Measurements from ENCODE around the gene ENG. TPM values are rescaled to one million over a fixed set of nuclear protein-coding genes. Genes with fewer than 3 reads are reported as not detected.

ENG gene
- total and polyA plus RNA-seq, 2 experiments from 2014 or later, result 1.4 to 2.6 TPM

DNA sequence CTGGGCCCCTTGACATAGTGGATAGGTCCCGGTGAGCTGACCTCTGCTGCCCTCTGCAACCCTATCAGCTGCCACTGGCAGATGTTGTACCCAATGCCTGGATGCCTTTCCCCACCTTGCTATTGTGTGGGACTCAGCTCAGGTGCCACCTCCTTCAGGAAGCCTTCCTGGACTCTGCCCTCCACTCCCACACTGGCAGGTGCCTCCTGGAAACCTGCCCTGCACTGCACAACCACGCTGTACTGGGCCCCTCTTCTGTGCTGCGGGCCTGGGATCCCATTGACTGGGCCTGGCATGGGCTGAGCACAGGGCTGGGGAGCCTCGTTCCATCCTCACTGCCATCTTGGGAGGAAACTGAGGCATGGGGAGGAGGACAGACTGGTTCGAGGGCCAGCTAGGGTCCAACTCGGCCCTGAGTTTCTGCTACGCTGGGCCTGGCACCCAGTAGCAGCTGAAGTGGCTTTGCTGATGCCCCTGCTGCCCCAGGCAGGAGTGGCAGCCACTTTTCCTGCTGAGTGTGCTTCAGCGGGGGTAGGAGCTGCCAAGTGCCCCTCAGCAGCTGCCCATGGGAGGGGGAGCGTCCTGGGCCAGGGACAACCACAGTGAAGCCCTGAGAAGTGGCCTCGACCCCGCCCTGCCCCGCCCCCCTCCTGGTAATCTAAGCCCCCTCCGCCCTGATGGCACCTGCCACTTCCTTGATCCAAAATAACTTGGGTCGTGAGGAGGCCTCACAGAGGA, 21.7 kb upstream of the ENG start:
- Mint-ChIP-seq H3K36me3 (ENCODE audit: low read depth) (no peaks in the 10 kb centered on the region), H3K27me3 (ENCODE audit: insufficient read depth, low read depth, poor library complexity) (peaks cover 29% of the 10 kb centered on the region), H3K27ac (no peak overlapping the region), H3K9me3 (no peaks in the 10 kb centered on the region), H3K4me3 (no peak overlapping the region), H3K4me1 (peaks cover 8% of the 10 kb centered on the region; the same call in 2 of the 3 replicates)
- H3K27me3 ChIP-seq (ENCODE audit: insufficient read depth), result 0 out of 2 replicates have a peak, but pooled peaks cover 6% of the 10 kb centered on the region
- H3K4me3 ChIP-seq, result no peak overlapping the region
- H4K20me1 ChIP-seq (replicated peaks; ENCODE audit: insufficient read depth), result no peaks in the 10 kb centered on the region
- no peak overlapping the region for H3K4me2 ChIP-seq
- H3K79me2 ChIP-seq (replicated peaks; ENCODE audit: insufficient read depth), result no peaks in the 10 kb centered on the region
- H3K9me2 ChIP-seq (ENCODE audit: insufficient read depth), result no peaks in the 10 kb centered on the region
- DNase-seq (ENCODE audit: low spot score), result no peak
- TF ChIP-seq ZNF331 (CRISPR knock-in tag; IDR thresholded peaks at IDR 0.05; ENCODE audit: low read depth) (no peak), NANOG (IDR thresholded peaks at IDR 0.05; ENCODE audit: borderline replicate concordance) (no peak), CREB1 (CRISPR knock-in tag; IDR thresholded peaks at IDR 0.05; ENCODE audit: low read depth) (no peak), EZH2phosphoT487 (IDR thresholded peaks at IDR 0.05; ENCODE audit: unreplicated experiment) (no peak), JUNB (IDR thresholded peaks at IDR 0.05; ENCODE audit: unreplicated experiment) (no peak), ZNF114 (CRISPR knock-in tag; IDR thresholded peaks at IDR 0.05) (no peak), ZNF462 (CRISPR knock-in tag; IDR thresholded peaks at IDR 0.05) (no peak), STAT1 (IDR thresholded peaks at IDR 0.05; ENCODE audit: unreplicated experiment) (no peak), POLR2AphosphoS5 (IDR thresholded peaks at IDR 0.05; ENCODE audit: low read depth) (no peak)
- TF ChIP-seq, protein P1, sequence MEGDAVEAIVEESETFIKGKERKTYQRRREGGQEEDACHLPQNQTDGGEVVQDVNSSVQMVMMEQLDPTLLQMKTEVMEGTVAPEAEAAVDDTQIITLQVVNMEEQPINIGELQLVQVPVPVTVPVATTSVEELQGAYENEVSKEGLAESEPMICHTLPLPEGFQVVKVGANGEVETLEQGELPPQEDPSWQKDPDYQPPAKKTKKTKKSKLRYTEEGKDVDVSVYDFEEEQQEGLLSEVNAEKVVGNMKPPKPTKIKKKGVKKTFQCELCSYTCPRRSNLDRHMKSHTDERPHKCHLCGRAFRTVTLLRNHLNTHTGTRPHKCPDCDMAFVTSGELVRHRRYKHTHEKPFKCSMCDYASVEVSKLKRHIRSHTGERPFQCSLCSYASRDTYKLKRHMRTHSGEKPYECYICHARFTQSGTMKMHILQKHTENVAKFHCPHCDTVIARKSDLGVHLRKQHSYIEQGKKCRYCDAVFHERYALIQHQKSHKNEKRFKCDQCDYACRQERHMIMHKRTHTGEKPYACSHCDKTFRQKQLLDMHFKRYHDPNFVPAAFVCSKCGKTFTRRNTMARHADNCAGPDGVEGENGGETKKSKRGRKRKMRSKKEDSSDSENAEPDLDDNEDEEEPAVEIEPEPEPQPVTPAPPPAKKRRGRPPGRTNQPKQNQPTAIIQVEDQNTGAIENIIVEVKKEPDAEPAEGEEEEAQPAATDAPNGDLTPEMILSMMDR (conservative IDR thresholded peaks at IDR 0.05; ENCODE audit: low read depth in 2 of 2), result no peak
- TF ChIP-seq, protein P2, sequence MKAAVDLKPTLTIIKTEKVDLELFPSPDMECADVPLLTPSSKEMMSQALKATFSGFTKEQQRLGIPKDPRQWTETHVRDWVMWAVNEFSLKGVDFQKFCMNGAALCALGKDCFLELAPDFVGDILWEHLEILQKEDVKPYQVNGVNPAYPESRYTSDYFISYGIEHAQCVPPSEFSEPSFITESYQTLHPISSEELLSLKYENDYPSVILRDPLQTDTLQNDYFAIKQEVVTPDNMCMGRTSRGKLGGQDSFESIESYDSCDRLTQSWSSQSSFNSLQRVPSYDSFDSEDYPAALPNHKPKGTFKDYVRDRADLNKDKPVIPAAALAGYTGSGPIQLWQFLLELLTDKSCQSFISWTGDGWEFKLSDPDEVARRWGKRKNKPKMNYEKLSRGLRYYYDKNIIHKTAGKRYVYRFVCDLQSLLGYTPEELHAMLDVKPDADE (IDR thresholded peaks at IDR 0.05), result no peak
- no peak overlapping the region for H3K27ac ChIP-seq (ENCODE audit: low read depth)
- peaks cover 5% of the 10 kb centered on the region for H3K4me1 ChIP-seq (ENCODE audit: insufficient read depth)
- ATAC-seq, result no peak
- no peak overlapping the region for H2AFZ ChIP-seq
- peaks cover 16% of the 10 kb centered on the region; the same call in 1 of the 2 replicates for H3F3A ChIP-seq (replicated peaks; ENCODE audit: low read depth)
- H3K36me3 ChIP-seq (ENCODE audit: insufficient read depth), result no peaks in the 10 kb centered on the region

All from GM23338 (cell line).